ENCODE measurements around the gene SDHD. TPM values are rescaled to one million over a fixed set of nuclear protein-coding genes. Genes with fewer than 3 reads are reported as not detected.
"Not testable (repeated sequence)": the region's sequence is repeated elsewhere in the genome, so short reads cannot be mapped to it uniquely, and the experiment has no call there.

The SDHD gene
- total and polyA plus RNA-seq, 8 donors: 27.5 to 168 (median 130) TPM

GRCh38 chr11:112042961-112043304 is 43.7 kb upstream of the SDHD start:
- Histone ChIP-seq H3K4me1 (peaks cover 0 to 9% (median 0%) of the 10 kb centered on the region in 4 donors), H3K4me3 (no peak overlapping the region), H3K27ac (no peak overlapping the region), H3K9me3 (no peaks in the 10 kb centered on the region), H3K27me3 (no peaks in the 10 kb centered on the region), H3K36me3 (peaks cover 24 to 95% (median 89%) of the 10 kb centered on the region in 4 donors)
- intact Hi-C loops (cut with DNase I; ENCODE audit: low total_unique reads): no loop called here
- DNase-seq: no peak
- 96 to 100% (median 98%) methylated on average over 2 of the region's 2 CpGs for WGBS, 5 donors
- TF ChIP-seq CTCF (IDR thresholded peaks at IDR 0.05) (no peak), POLR2A (IDR thresholded peaks at IDR 0.05) (no peak), EP300 (IDR thresholded peaks at IDR 0.05) (no peak), POLR2AphosphoS5 (IDR thresholded peaks at IDR 0.05) (no peak)

GRCh38 chr11:112044961-112045360 is 41.7 kb upstream of the SDHD start:
- no peaks in the 10 kb centered on the region for H3K27me3 ChIP-seq
- H3K36me3 ChIP-seq: peaks cover 18 to 87% (median 82%) of the 10 kb centered on the region in 4 donors
- WGBS, 5 donors: 87 to 99% (median 97%) methylated on average over 4 of the region's 4 CpGs
- no peak overlapping the region for H3K27ac ChIP-seq
- H3K9me3 ChIP-seq: no peaks in the 10 kb centered on the region
- DNase-seq: no peak
- H3K4me3 ChIP-seq: no peak overlapping the region
- intact Hi-C loops (cut with DNase I; ENCODE audit: low total_unique reads): no loop called here
- no peak for TF ChIP-seq POLR2AphosphoS5 (IDR thresholded peaks at IDR 0.05)
- TF ChIP-seq EP300 (IDR thresholded peaks at IDR 0.05): no peak
- no peak for TF ChIP-seq CTCF (IDR thresholded peaks at IDR 0.05)
- no peak for TF ChIP-seq POLR2A (IDR thresholded peaks at IDR 0.05)
- H3K4me1 ChIP-seq: peaks cover 0 to 9% (median 0%) of the 10 kb centered on the region in 4 donors

- H3K9me3 ChIP-seq; DNase-seq; intact Hi-C loops (cut with DNase I; ENCODE audit: low total_unique reads); H3K27me3 ChIP-seq; H3K27ac ChIP-seq; H3K4me3 ChIP-seq; H3K4me1 ChIP-seq: not testable (repeated sequence)
- WGBS, 5 donors: 97 to 100% (median 99%) methylated on average over 1 to 2 of the region's 2 CpGs
- peaks cover 24 to 87% (median 81%) of the 10 kb centered on the region in 4 donors for H3K36me3 ChIP-seq
These were observed 40.0 kb upstream of the SDHD start for GRCh38 chr11:112046647-112047046.

GRCh38 chr11:112048256-112048655 is 38.4 kb upstream of the SDHD start:
- H3K4me1 ChIP-seq; DNase-seq; H3K4me3 ChIP-seq; H3K9me3 ChIP-seq; intact Hi-C loops (cut with DNase I; ENCODE audit: low total_unique reads); H3K27me3 ChIP-seq: not testable (repeated sequence)
- Histone ChIP-seq H3K36me3 (peaks cover 29 to 92% (median 89%) of the 10 kb centered on the region in 4 donors), H3K27ac (peak overlapping the region in 2 of 5 donors; percentile 17 to 50)
- 91 to 97% (median 93%) methylated on average over 3 of the region's 3 CpGs for WGBS, 5 donors

- intact Hi-C loops (cut with DNase I; ENCODE audit: low total_unique reads): no loop called here
- TF ChIP-seq POLR2A (IDR thresholded peaks at IDR 0.05) (no peak), POLR2AphosphoS5 (IDR thresholded peaks at IDR 0.05) (no peak), CTCF (IDR thresholded peaks at IDR 0.05) (no peak), EP300 (IDR thresholded peaks at IDR 0.05) (no peak)
- Histone ChIP-seq H3K36me3 (peaks cover 23 to 92% (median 89%) of the 10 kb centered on the region in 4 donors), H3K4me1 (no peaks in the 10 kb centered on the region), H3K9me3 (no peaks in the 10 kb centered on the region), H3K27me3 (no peaks in the 10 kb centered on the region), H3K27ac (no peak overlapping the region), H3K4me3 (no peak overlapping the region)
- no peak for DNase-seq
- WGBS, 5 donors: 42 to 50% (median 48%) methylated on average over 2 of the region's 2 CpGs
These were observed 36.9 kb upstream of the SDHD start for GRCh38 chr11:112049777-112050176.
